ENCODE measurements around the gene EVI2B.

The EVI2B gene

GRCh38 chr17:31295489-31295871, 18.4 kb downstream of the EVI2B start:
- Histone ChIP-seq H3K23ac (ENCODE audit: low read length in 2 of 2) (no peak overlapping the region), H2AK5ac (ENCODE audit: low read length, severe bottlenecking) (no peak overlapping the region), H3K27ac (ENCODE audit: low read length, poor library complexity, severe bottlenecking) (no peak overlapping the region), H2BK5ac (ENCODE audit: low read depth, low read length, poor library complexity, severe bottlenecking) (no peak overlapping the region), H3K4me3 (ENCODE audit: insufficient read depth in 1 of 2, low read depth in 1 of 2, low read length in 2 of 2) (no peak overlapping the region), H4K91ac (ENCODE audit: low read length) (no peak overlapping the region), H4K8ac (ENCODE audit: low read length) (no peak overlapping the region), H3K4me2 (ENCODE audit: low read length, poor library complexity, severe bottlenecking) (no peak overlapping the region), H3K18ac (ENCODE audit: low read depth in 1 of 2, low read length in 2 of 2) (no peak overlapping the region), H2BK15ac (ENCODE audit: low read depth, poor library complexity, severe bottlenecking) (no peak overlapping the region), H3K14ac (ENCODE audit: low read length in 2 of 2) (no peak overlapping the region), H3K9ac (ENCODE audit: low read length) (no peak overlapping the region), H2BK120ac (ENCODE audit: low read depth, low read length) (no peak overlapping the region), H2BK12ac (ENCODE audit: low read length in 2 of 2) (no peak overlapping the region), H3K4ac (ENCODE audit: low read depth in 1 of 2, low read length in 2 of 2) (no peak overlapping the region), H3K79me1 (replicated peaks; ENCODE audit: low read length, poor library complexity, severe bottlenecking) (peaks cover 3% of the 10 kb centered on the region), H3K9me3 (ENCODE audit: control insufficient read depth, low read length) (no peaks in the 10 kb centered on the region), H2AFZ (ENCODE audit: low read depth, low read length) (no peak overlapping the region), H3K27me3 (ENCODE audit: control insufficient read depth in 1 of 2, insufficient read depth in 1 of 2, low read length in 2 of 2) (no peaks in the 10 kb centered on the region), H3K36me3 (ENCODE audit: control insufficient read depth in 1 of 2, insufficient read depth in 2 of 2, low read depth in 1 of 2, low read length in 2 of 2) (peaks cover 3 to 6% of the 10 kb centered on the region in 2 experiments), H3K4me1 (ENCODE audit: control insufficient read depth, insufficient read depth, low read depth, low read length) (no peaks in the 10 kb centered on the region)
- 86% methylated on average over 1 of the region's 1 CpG for WGBS
- DNase-seq = no peak

DNA sequence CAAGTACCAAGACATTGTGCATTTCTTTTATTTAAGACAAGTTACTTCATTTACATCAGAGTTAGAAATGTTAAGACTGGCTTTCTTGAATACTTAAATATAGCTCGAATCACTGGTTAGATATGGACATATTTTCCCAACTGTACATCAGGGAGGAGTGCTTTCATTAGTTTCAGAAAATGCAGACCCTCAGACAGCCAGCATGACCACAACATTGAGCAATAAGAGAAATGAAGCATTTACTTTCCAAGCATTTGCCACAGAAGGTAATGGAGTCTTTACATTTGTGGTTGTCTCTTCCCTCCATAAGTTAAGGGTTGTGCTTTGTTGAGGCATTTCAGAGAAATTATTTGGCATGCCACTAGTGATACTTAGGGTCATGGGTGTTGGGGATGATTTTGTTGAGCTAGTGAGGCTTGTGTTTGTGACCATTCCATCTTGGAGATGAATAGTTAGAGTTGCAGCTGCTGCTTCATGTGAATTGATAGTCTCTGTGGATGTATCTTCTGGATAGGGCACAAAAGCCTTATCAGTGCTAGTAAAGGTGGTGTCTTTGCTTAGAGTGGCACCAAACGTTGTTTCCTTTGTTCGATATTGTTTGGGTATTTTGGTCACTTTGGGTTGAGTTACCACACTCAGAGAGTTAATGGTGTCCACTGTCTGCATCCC, 18.9 kb downstream of the EVI2B start:
- H3K27me3 ChIP-seq (ENCODE audit: control insufficient read depth in 1 of 2, insufficient read depth in 1 of 2, low read length in 2 of 2) = no peaks in the 10 kb centered on the region
- no peak overlapping the region for H2AFZ ChIP-seq (ENCODE audit: low read depth, low read length)
- no peak overlapping the region for H4K91ac ChIP-seq (ENCODE audit: low read length)
- no peaks in the 10 kb centered on the region for H3K4me1 ChIP-seq (ENCODE audit: control insufficient read depth, insufficient read depth, low read depth, low read length)
- H3K9me3 ChIP-seq (ENCODE audit: control insufficient read depth, low read length) = no peaks in the 10 kb centered on the region
- H3K36me3 ChIP-seq (ENCODE audit: control insufficient read depth in 1 of 2, insufficient read depth in 2 of 2, low read depth in 1 of 2, low read length in 2 of 2) = peaks cover 3 to 6% of the 10 kb centered on the region in 2 experiments
- H4K8ac ChIP-seq (ENCODE audit: low read length) = no peak overlapping the region
- H3K4me2 ChIP-seq (ENCODE audit: low read length, poor library complexity, severe bottlenecking) = no peak overlapping the region
- no peak overlapping the region for H3K27ac ChIP-seq (ENCODE audit: low read length, poor library complexity, severe bottlenecking)
- 99% methylated on average over 3 of the region's 3 CpGs for WGBS
- no peak overlapping the region for H3K23ac ChIP-seq (ENCODE audit: low read length in 2 of 2)
- no peak overlapping the region for H3K4me3 ChIP-seq (ENCODE audit: insufficient read depth in 1 of 2, low read depth in 1 of 2, low read length in 2 of 2)
- H3K79me1 ChIP-seq (replicated peaks; ENCODE audit: low read length, poor library complexity, severe bottlenecking) = peaks cover 4% of the 10 kb centered on the region
- no peak overlapping the region for H2BK120ac ChIP-seq (ENCODE audit: low read depth, low read length)
- no peak overlapping the region for H3K9ac ChIP-seq (ENCODE audit: low read length)
- H2BK15ac ChIP-seq (ENCODE audit: low read depth, poor library complexity, severe bottlenecking) = no peak overlapping the region
- H2BK5ac ChIP-seq (ENCODE audit: low read depth, low read length, poor library complexity, severe bottlenecking) = no peak overlapping the region
- no peak overlapping the region for H2AK5ac ChIP-seq (ENCODE audit: low read length, severe bottlenecking)
- DNase-seq = peak; percentile 32
- no peak overlapping the region for H3K14ac ChIP-seq (ENCODE audit: low read length in 2 of 2)
- no peak overlapping the region for H3K4ac ChIP-seq (ENCODE audit: low read depth in 1 of 2, low read length in 2 of 2)
- H2BK12ac ChIP-seq (ENCODE audit: low read length in 2 of 2) = no peak overlapping the region
- H3K18ac ChIP-seq (ENCODE audit: low read depth in 1 of 2, low read length in 2 of 2) = no peak overlapping the region

DNA sequence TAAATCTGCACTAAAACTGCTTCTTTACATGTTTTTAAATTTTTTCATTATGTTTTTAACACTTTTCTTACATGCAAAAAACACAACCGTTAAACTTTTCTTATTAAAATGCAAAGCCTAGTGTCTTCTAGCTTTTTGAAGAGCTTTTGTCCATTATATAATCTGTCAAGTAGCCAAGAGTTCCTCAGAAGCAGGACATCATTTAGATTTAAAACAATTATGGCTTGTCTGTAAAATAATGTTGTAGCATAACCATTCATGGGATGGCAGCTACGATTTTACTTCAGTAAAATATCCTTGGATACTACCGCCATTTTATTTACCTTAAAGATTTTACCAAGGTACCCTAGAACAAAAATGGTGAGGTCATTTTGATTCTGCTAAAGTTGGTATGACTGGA, 19.6 kb downstream of the EVI2B start:
- H3K27me3 ChIP-seq (ENCODE audit: control insufficient read depth in 1 of 2, insufficient read depth in 1 of 2, low read length in 2 of 2) = no peaks in the 10 kb centered on the region
- H3K9me3 ChIP-seq (ENCODE audit: control insufficient read depth, low read length) = no peaks in the 10 kb centered on the region
- peaks cover 4% of the 10 kb centered on the region for H3K79me1 ChIP-seq (replicated peaks; ENCODE audit: low read length, poor library complexity, severe bottlenecking)
- no peak overlapping the region for H3K14ac ChIP-seq (ENCODE audit: low read length in 2 of 2)
- H3K4me1 ChIP-seq (ENCODE audit: control insufficient read depth, insufficient read depth, low read depth, low read length) = no peaks in the 10 kb centered on the region
- no peak overlapping the region for H2BK120ac ChIP-seq (ENCODE audit: low read depth, low read length)
- H3K27ac ChIP-seq (ENCODE audit: low read length, poor library complexity, severe bottlenecking) = no peak overlapping the region
- no peak overlapping the region for H2BK5ac ChIP-seq (ENCODE audit: low read depth, low read length, poor library complexity, severe bottlenecking)
- H2AFZ ChIP-seq (ENCODE audit: low read depth, low read length) = no peak overlapping the region
- no peak overlapping the region for H2BK12ac ChIP-seq (ENCODE audit: low read length in 2 of 2)
- H2AK5ac ChIP-seq (ENCODE audit: low read length, severe bottlenecking) = no peak overlapping the region
- H3K23ac ChIP-seq (ENCODE audit: low read length in 2 of 2) = no peak overlapping the region
- no peak for DNase-seq
- no peak overlapping the region for H2BK15ac ChIP-seq (ENCODE audit: low read depth, poor library complexity, severe bottlenecking)
- H3K36me3 ChIP-seq (ENCODE audit: control insufficient read depth in 1 of 2, insufficient read depth in 2 of 2, low read depth in 1 of 2, low read length in 2 of 2) = peaks cover 3 to 6% of the 10 kb centered on the region in 2 experiments
- no peak overlapping the region for H4K8ac ChIP-seq (ENCODE audit: low read length)
- H3K4me3 ChIP-seq (ENCODE audit: insufficient read depth in 1 of 2, low read depth in 1 of 2, low read length in 2 of 2) = no peak overlapping the region
- no peak overlapping the region for H3K4me2 ChIP-seq (ENCODE audit: low read length, poor library complexity, severe bottlenecking)
- H3K4ac ChIP-seq (ENCODE audit: low read depth in 1 of 2, low read length in 2 of 2) = no peak overlapping the region
- H3K18ac ChIP-seq (ENCODE audit: low read depth in 1 of 2, low read length in 2 of 2) = no peak overlapping the region
- no peak overlapping the region for H4K91ac ChIP-seq (ENCODE audit: low read length)
- 100% methylated on average over 2 of the region's 3 CpGs for WGBS
- H3K9ac ChIP-seq (ENCODE audit: low read length) = no peak overlapping the region

DNA sequence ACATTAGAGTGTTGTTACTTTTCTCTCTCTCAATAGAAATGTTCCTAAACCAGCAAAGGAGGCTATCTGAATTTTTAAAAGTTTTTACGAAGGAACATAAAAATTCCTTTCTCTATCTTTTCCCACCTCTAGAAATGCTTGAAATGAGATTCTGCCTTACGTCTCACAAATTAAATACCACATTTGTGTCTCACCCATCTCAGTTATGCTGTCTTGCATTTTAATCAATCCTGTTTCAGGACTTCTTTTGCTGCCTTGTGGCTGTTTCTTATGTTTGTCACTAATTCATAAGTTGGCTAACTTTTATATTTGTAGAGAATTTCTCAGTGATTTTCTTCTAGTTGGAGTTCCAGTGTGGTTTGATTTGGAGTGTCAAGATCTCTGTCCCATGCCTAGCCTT, 20.3 kb downstream of the EVI2B start:
- Histone ChIP-seq H2AFZ (ENCODE audit: low read depth, low read length) (no peak overlapping the region), H4K8ac (ENCODE audit: low read length) (no peak overlapping the region), H3K9me3 (ENCODE audit: control insufficient read depth, low read length) (no peaks in the 10 kb centered on the region), H3K27ac (ENCODE audit: low read length, poor library complexity, severe bottlenecking) (no peak overlapping the region), H3K4me1 (ENCODE audit: control insufficient read depth, insufficient read depth, low read depth, low read length) (no peaks in the 10 kb centered on the region), H3K14ac (ENCODE audit: low read length in 2 of 2) (no peak overlapping the region), H3K4ac (ENCODE audit: low read depth in 1 of 2, low read length in 2 of 2) (no peak overlapping the region), H2BK5ac (ENCODE audit: low read depth, low read length, poor library complexity, severe bottlenecking) (no peak overlapping the region), H3K36me3 (ENCODE audit: control insufficient read depth in 1 of 2, insufficient read depth in 2 of 2, low read depth in 1 of 2, low read length in 2 of 2) (peaks cover 3 to 6% of the 10 kb centered on the region in 2 experiments), H3K23ac (ENCODE audit: low read length in 2 of 2) (no peak overlapping the region), H2BK120ac (ENCODE audit: low read depth, low read length) (no peak overlapping the region), H3K79me1 (replicated peaks; ENCODE audit: low read length, poor library complexity, severe bottlenecking) (peaks cover 4% of the 10 kb centered on the region), H3K27me3 (ENCODE audit: control insufficient read depth in 1 of 2, insufficient read depth in 1 of 2, low read length in 2 of 2) (no peaks in the 10 kb centered on the region), H4K91ac (ENCODE audit: low read length) (no peak overlapping the region), H3K4me3 (ENCODE audit: insufficient read depth in 1 of 2, low read depth in 1 of 2, low read length in 2 of 2) (no peak overlapping the region), H2BK12ac (ENCODE audit: low read length in 2 of 2) (no peak overlapping the region), H3K4me2 (ENCODE audit: low read length, poor library complexity, severe bottlenecking) (no peak overlapping the region), H3K9ac (ENCODE audit: low read length) (no peak overlapping the region), H3K18ac (ENCODE audit: low read depth in 1 of 2, low read length in 2 of 2) (no peak overlapping the region), H2BK15ac (ENCODE audit: low read depth, poor library complexity, severe bottlenecking) (no peak overlapping the region), H2AK5ac (ENCODE audit: low read length, severe bottlenecking) (no peak overlapping the region)
- whole genome bisulfite sequencing = 98% methylated on average over 2 of the region's 2 CpGs
- no peak for DNase-seq
